GM18909 (cell line): ENCODE results near the gene ZNF536.

Experiments used
- ATAC-seq: cut with Tn5 transposase; IDR thresholded peaks from one replicate; pipeline ENCODE4 v1.9.1; 2021; ENCODE audit warnings: mild to moderate bottlenecking; ENCODE audit not compliant: unreplicated experiment, poor library complexity

The ZNF536 gene

DNA sequence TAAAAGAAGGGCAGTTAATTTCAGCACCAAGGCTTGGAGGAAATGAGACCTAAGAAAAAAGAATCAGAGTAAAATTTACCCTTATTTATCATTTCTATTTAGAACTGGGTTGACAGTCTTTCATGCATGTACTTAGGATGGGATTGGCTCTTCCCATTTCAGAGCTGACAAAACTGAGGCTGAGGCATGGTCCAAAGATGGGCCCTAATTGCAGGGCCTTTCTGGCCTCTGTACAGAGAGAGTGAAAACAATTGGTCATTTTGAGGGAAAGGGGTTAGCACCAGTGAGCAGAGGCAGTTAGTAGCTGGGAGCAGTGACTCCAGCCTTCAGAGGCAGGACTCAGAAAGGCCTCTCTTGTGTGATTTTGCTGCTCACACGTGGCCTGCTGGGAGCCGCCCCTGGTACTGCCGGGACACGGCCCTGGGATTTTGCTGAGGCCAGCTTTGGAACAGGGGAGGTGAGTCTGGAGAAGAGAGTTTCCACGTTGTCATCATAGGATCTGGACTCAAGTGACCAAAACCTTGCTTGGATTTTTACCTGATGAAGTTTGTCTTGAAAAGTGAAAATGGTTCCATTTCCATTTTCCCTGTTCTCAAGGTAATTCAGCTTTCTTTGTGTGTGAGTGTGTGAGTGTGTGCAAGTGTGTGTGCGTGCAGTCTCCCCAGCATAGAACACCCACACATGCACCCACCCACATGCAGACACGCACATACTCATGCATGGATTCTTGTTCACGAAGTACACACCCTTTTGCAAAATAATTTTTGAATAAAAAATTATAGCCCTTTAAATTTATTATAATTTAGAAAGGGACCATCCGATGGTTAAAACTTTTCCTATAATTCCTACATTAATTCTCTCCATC, at the start of gene ZNF536:
TSS of gene ZNF536 (plus strand) at position 425 of the 865 bp plus-strand sequence. CDS start 71,179 bp downstream, outside the sequence.
- no peak for ATAC-seq

DNA sequence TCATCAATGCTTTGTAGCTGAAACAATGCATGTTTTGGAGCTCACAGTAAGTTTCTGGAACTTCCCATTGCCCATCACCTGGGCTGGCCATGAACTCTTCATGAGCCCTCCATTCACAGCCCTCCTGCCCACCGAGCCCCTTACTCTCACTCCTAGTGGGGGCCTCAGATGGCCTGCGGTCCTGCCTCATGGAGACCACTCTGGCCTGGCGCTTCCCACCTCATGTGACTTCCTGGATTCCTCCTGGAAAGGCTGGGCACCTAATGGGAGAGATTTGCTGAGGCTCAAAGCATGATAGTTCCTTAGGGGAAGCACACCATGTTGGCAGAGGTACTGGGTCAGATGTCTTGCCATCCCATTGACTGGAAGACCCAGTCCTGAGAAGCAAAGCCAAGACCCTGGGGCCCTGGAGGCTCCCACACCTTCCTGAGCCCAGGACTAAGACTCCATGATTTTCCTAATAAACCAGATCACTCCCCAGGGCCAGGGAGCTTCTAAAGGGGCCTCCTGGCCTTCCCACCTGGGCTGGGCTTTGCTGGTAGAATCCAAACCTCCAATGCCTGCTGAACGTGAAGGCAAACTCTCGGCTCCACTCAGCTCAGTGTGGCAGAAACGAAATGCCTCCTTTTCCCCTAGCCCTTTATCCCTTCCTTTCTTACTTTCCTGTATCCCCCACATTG, 49.4 kb upstream of the ZNF536 start:
- ATAC-seq = no peak

DNA sequence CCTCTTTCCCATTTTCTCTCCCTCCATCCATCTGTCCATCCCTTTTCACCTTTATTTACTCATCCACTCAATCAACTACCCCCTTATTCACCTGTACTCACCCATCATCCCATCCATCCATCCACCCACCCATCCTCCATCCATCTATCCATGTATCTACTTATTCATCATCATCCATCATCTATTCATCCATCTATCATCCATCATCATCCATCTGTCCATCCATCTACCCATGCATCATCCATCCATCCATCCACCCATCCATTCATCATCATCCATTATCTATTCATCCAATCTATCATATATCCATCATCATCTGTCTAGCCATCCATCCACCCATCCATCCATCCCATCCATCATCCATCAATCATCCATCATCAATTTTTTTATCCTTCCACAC, 48.3 kb upstream of the ZNF536 start:
- ATAC-seq = no peak

DNA sequence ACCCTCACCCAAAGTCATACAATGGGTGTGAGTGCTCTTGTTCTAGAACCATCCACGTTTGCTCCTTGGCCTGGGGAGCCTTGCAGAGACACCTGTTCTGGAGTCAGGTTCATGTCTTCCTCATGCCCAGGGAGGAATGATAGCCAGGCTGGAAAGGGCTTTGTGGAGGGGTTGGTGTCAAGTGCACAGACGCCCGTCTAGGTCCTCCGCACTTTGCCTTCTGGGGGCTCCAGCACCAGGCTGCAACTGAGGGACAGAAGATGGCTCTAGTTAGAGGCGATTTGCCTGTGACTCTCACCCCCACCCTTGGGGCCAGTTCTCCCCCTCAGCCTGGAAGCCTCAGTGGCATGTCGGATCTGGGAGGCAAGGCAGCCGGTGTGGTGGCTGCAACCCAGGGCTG, 47.2 kb upstream of the ZNF536 start:
- no peak for ATAC-seq

DNA sequence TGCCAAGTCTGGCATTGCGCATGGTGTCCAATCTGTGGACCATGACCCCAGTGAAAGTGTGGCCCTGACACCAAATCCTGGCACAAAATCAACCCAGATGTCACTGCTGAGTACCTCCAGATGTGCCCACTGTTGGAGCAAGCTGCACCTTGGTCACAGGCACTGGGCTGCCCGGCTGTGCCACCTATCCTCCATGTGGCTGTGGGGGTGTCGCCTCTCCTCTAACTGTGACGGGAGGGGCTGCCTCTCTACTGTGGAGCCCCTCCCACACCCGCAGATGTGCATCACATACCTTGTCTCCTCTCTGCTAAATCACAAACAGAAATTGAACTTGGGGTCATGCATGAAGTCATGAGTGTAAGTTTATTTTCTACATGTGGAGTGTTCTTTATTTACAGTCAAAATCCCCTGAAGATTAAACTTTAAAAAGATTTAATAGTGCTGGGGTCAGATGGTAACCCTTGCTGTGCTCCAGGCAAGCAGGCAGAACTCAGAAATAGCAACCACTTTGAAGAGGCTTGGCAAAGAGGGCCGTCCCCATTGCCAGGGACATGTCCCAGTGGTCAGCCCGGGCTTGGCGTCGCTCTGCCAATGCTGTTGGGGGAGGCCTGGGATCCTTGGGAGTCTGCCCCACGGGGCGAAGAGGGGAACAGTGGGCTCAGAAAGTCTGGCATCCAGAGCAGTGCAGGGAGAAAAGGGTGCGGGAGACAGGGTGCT, 46.4 kb upstream of the ZNF536 start:
- no peak for ATAC-seq

DNA sequence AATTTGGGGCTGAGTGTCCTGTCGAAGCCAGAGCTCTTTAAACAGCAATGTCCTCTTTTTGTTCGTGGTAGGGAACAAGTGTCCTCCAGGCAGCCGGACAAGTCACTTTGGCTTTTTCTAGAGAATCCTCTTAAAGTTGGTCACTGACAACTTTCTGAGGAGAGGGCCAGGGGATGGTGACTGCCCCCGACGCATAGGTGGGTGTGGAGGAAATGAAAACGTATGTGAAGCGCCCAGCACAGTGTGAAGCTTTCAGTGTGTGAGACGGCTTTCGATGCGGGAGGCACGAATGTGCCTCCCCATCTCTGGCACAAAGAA, 45.8 kb upstream of the ZNF536 start:
- no peak for ATAC-seq

DNA sequence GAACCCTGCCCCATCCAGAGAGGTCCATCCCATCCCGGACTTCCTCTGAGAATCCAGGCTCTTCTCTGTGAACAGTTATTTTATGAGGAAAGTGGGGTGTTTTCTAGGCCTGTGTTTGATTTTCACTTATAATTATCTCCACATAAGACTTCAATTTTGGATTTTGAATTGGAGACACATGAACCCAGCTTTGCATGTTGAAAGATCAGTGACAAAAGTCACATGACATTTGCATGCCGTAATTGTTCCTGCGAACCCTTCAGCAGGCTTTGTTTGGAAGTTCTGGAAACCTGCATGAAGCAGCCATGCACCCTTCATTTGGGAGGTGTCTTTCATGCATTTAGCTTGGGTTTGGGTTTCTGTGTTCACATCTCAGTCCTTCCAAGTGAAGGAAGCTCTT, 44.9 kb upstream of the ZNF536 start:
- no peak for ATAC-seq

DNA sequence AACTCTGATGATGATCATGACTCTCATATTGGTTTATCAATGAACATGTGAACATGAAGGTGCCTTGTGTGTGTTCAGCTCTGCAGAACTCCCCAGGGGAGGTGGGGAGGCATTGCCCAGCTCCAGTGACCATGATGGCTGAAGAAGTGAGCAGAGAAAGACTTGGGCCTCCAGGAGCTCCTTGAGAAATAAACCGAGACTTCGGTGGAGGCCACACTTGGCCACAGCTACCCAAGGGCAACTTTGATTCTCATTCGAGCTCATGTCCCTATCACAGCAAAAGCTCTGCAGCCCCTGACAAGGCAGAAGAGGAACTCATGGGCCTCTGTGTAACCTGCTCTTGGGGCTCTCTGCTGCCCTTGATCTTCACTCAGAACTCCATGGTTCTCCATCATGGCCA, 44.1 kb upstream of the ZNF536 start:
- no peak for ATAC-seq

DNA sequence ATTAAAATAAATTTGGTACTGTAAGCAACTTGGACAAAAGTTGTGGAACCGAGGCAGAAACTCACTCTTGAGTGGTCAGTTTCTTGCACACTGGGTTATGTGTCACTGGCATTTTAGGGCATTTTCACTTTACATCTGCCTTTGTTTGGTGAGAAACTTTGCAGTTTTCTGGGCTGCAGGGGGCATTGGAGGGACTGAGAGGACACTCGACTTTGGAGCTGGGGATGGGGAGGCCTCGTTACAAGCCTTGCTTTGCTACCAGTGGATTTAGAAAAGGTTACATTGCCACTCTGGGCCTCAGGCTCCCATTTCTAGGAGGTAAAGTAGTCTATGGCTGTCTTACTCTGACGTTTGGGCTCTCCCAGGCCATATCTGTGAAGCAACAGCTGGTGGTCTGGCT, 41.9 kb upstream of the ZNF536 start:
- no peak for ATAC-seq

DNA sequence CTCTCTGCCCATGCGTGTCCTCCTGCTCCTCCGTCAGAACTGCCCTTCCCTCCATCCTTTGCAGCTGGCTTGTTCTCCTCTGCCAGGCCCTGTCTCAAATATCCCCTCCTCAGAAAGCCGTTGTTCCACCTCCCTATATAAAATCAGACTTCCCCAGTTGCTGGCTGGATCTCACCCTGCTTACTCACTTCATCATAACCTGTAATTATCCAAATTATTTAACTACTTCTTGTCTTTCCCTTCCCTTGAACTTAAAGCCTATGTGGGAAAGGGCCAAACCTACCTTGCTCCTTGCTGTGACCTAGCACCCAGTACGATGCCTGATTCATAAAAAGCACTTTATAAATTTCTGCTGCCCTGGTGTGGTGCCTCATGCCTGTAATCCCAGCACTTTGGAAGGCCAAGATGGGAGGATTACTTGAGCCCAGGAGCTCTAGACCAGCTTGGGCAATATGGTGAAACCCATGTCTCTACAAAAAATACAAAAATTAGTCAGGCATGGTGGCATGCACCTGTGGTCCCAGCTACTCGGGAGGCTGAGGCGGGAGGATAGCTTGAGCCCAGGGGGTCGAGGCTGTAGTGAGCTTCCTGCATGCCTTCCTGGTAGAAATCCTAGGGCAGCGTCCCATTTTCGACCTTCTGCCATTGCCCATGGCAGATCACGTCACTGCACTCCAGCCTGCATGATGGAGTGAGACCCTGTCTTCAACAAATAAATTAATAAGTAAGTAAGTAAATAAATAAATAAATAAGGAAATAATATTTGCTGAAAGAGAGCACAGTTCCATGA, 39.5 kb upstream of the ZNF536 start:
- no peak for ATAC-seq

DNA sequence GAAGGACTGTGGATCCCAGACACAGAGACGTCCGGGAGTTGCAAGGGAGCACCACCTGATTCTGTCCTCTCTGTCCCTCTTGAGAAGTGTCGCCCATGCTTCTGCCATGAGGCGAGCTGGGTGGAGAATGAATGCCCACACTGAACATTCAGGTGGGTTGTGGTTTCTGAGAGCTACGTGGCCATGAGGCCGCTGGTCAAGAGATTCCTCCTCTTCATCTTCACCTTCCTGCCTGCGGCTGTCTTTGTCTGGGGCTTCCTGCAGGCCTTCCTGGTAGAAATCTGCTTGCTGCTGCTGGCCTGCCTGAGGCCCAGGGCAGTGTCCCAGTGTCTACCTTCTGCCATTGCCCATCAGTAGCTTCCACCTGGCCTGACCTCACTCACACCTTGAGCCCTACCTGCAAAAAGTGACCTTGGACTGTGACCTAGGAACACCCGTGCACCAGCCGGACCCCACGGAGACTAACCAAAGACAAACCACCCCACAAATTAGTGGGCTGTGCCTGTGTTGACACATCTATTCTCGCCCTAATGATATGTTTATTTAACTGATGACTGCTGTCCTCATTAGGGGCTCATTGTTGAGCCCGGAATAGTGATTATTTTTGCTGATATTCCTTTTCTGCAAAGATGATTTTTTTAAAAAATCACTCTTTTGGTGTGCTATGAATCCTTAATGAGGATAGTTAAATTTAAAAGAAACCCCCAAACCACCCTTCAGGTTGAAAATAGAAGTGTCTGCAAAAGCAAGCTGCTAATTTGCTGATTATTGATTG, 38.7 kb upstream of the ZNF536 start:
- ATAC-seq = no peak

DNA sequence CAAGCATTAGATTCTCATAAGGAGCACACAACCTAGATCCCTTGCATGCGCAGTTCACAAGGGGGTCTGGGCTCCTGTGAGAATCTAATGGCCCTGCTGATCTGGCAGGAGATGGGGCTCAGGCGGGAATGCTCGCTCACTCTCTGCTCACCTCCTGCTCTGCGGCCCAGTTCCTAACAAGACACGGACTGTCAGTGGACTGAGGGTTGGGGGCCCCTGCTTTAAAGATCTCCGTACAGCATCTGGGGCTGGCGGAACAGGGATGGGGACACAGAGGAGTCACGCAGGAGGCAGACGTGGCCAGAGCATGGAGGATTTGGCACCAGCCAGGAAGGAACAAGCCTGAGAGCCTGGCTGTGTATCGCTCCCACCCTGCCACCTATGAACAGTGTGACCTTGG, 37.3 kb upstream of the ZNF536 start:
- no peak for ATAC-seq

DNA sequence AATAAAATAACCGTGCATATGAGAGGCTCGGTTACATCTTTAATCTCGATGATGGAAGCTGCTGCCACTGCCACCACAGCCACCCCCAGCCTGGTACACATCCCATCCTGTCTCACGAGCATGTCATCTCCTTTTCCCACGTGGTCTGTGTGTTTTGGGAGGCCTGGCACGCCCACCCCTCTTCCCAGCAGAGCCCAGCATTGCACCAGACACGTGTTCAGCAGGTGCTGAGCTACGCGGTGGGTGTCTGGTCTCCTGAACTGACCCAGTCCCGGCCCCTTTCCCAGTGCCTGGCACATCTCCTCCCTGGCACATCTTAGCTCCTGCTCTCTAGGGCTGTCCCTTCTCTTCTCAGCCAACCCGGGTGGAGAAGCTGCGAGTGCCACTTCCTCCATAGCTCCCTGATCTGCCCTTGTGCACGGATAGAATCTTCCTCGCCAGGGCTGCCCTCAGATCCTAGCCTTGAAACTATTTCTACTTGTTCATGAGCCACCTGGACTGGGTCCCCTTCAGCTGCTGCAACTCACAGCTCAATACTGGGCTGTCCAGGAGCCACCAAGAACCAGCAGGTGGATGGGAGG, 36.8 kb upstream of the ZNF536 start:
- no peak for ATAC-seq

DNA sequence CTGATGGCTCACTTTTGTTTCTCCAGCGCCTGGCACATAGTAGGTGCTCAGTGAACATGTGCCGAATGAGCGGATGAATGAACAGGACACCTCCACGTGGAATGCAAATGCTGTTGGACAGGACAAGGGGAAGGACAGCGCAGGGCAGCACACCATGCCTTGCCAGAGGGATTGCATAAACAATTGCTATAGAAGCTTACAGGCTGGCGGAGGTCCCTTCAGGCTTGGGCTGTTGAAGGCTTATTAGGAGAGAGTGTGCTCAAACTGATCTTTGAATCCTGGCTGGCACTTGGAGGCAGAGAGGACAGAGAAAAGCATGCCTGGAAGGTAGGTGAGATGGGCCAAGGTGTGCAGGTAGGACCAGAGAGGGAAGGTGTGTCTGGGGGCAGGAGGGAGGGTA, 35.9 kb upstream of the ZNF536 start:
- ATAC-seq = no peak

DNA sequence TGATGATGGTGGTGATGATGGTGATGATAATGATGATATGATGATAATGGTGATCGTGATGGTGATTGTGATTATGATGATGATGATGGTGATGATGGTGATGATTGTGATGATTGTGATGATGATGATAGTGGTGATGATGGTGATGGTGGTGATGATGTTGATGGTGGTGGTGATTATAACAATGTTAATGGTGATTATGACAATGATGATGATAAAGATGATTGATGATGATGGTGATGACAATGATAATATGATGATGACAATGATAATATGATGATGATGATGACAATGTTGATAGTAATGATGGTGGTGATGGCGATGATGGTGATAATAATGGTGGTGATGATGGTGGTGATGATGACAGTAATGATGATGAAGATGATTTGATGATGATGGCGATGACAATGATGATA, 34.1 kb upstream of the ZNF536 start:
- no peak for ATAC-seq

DNA sequence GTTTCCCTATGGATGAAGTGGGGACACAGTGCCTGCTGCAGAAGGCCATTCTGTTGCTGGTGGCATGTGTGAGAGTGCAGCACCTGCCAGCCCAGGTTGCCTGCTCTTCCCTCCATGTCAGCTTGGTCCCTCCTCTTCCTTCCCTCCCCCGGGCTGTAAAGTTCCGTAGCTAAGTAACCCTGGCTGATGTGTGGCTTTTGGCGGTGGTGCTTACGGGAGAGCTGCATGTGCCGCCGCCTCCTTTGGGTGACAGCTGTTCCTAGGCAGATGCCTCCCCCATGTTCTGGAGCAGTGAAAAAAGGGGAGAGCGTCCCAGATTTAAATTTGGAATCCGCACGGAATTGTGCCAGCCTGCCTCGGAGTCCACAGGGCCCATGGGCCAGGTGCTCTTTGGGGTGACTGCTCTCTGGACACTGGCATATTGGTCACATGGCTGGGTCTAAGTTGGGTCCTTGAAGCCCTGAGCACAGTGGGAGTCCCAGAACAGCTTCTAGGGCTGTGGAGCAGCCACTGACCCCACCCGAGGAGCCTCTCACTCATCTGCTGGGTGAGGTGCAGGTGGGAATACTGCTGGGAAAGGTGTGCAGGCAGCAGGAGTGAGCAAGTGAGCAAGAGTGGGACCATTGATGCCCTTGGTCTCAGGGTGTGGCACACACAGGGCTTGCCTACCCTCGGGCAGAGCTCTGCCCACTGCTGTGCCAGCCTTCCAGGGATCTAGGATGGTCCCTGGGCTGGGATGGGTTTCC, 33.1 kb upstream of the ZNF536 start:
- no peak for ATAC-seq

DNA sequence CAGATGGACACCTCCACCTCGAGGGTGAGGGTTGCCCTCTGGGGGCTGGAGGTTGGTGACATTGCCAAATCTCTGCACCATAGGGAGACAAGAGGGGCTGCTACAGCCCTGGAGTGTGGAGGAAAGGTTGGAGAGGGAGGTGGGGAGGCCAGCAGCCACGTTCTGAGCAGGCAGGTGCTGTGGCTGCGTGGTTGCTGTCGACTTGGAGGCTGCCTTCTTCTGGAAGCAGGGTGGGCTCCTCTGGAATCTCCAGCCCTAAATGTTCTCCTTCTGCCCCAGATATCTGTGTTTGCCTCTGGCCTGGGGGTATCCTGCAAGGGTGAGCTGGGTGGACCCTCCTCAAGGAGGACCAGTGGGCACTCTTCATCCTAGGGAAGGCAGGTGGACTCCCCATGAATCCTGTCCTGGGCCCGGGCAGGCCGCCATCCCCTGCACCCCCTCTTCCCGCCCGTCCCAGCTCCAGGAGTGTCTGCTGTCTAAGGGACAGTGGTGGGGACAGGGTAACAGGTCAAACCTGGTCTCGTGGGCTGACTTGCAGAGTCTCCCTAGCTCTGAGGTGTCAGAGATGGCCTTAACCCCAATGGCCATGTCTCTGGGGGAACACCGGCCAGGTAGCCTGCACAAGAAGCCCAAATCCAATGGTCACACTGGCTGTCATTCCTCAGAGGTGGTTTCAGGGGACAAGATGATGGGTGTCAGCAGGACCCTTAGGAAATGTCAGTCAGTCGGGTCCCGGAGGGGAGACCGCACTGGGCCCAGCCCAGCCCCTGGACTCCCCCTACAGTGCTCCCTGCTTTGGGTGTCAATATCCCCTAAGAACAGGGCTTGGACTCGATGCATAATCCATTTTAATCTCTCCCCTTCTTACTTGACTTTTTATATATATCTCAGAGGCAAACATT, 32.3 kb upstream of the ZNF536 start:
- ATAC-seq = no peak
